Suppressor macrophage treated with lipopolysaccharide for 1 hour (primary cell): ENCODE measurements around the gene IL17RA.
A peak's percentile ranks its signal among the peaks of the same experiment; 100 is the strongest.

Source experiments
- DNase-seq, 3 donors: peaks; one replicate each; pipeline ENCODE4 v3.0.0-alpha.2; 2020 to 2022

Gene IL17RA

DNA sequence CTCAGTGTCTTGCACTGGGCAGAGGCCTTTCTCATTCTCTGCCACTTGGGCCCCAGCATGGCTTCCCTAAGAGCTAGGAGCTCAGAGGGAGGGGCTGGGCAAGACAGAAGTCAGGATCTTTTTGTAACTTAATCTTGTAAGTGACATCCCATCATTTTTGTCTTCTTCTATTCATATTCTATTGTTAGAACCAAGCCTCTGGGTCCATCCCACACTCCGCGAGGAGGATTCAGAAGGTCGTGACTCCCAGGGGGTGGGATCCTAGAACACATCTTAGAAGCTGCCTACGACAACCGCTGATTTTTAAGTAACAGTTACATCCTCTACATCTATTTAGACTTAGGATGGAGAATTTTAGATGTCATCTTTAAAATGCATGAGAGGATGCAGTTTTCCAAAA lies 1.5 kb upstream of the IL17RA start:
- DNase-seq = no peak

DNA sequence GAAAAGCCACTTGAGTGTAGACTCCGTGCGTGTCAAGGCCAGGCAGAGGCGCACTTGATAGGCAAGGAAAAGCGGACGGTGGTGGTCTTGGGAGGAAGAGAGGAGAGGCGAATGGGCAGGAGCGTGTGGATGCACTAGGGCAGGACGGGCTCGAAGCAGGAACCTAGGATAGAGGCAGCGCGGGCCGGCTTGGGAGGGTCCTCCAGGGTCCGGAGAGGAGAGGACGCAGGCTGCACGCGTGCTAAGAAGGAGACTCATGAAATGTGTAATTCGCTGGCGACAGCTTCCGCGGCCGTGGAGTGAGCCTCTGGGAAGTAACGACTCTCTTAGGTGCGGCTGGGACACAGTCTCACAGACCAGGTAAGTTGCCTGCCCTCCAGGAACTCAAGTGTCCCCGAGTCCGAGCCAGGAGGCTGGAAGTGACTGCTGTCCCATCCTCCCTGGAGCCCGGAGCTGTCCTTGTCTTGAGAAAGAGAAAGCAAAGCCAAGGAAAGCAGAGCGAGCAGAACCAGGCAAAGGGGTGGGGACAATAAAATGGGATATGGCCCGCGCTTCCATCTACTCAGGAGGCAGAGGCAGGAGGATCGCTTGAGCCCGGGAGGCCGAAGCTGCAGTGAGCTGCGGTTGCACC lies 874 bp upstream of the IL17RA start:
- no peak for DNase-seq

DNA sequence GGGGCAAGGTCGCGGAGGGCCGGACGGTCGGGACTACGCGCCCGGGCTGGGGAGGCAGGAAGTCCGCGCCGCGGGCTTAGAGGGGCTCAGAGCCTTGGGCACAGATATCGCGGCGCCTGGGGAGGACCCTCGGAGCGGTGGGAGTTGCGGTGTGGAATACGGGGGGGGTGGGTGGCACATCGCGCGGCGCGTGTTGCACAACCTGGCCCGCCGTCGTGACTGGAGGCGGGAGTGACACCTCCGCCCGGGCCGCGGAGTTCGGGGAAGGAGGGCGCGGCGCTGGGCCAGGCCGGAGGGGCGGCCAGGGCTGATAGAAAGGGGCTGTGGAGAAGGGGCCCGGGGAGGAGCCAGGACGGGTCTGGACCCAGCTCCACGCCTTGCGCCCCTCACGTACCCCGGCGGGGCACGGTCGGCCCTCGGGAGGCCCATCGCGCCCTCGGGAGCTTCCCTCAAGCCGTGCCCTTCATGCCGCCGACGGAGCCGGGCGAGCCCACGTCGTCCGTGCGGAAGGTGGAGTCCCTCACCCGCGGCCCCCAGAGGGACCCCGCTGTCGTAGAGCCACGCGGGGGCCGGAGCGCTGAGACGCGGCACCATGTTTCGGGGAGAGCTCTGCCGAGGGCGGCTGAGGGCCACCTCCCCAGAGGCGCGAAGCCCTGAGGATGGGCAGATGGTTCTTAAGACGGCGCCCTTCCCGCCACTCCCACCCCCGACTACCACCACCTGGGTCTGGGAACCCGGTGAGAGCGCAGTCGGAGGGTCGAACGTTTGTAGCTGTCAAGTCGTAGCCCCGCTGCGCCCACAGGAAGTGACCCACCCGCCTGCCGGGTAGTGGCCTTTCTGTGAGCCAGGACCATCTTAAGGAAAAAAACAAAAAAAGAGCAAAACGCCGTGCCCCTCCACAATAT lies 729 bp downstream of the IL17RA start:
- peak; percentile 50 to 78 (median 68) for DNase-seq

DNA sequence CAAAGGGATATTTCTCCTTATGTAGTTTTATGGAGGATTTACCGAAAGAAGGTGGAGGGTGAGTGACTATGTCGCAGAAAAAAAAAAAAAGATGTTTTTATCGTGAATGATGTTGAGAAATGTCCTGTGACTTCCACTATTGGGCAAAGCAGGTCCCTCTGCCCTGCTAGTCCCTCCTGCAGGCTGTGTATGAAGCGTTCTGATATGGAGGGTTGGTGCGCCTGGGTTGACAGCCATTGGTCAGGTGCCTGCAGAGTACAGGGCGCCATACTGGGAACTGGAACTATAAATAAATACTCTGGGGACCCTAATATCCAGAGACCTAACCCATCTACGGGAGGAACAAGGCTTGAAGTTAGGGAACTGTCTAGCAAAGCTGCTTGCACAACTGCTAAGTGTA lies 1.5 kb downstream of the IL17RA start:
- DNase-seq = peak; percentile 71 to 75 (median 73)

DNA sequence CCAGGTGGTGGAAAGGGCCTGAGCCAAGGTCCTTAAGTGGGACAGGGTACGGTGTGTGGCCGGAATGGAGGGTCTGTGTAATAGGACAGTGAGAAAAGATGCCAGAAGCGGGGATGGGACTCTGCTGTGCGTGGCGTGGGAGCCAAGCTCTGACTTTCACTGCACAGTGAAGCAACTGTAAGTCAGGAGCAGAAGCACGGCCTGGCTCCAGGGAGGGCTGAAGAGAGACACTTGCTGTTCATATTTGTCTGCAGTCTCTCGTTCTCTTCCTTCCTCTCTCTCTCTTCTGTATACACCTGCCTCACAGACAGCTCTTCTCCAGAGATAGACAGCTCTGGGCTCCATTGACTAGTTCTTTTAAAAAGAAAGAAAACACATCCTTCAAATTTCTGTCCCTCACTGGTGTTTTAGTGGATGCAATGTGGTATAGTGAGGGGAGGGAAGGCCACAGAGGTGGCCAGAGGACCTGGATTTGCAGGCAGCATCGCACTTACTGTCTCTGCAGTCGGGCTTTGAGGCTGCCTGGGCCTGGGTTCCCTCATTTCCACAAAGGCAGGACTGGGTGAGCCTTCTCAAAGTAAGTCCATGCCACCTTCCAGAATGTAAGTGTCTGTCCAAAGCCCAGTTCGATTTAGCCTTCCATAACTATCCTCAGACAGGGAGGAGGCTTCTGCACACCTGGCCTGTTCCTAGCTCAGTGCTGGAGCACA lies 2.1 kb downstream of the IL17RA start:
- peak; percentile 30 to 55 (median 43) for DNase-seq

DNA sequence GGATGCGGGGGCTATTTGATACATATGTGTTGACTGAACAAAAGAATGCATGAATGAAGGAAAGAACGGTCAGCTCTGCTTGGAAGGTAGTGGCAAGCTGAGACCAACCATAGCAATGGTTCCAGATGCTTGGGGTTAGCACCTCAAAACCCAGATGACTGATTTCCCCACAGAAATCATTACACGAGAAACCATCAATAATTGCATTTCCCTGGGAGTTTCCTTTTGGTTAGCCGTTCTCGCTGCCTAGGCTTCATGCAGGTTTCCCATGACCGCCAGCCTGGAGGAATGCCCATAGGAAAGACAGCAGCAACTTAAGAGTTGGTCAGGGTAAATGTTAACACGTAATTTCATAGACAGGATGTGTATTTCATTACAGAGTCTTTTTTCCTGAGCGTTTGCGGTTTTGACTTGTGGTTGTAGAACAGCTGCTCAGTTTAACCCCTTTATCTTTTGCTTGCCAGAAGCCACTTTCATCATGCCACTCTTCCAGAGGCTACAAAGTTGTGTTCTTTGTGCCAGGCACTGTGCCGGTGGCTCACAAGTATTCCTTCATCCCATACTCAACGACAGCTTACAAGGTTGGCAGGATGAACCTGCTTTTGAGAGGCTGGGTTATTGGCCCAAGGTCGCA lies 2.8 kb downstream of the IL17RA start:
- DNase-seq = peak; percentile 50 to 70 (median 57)

DNA sequence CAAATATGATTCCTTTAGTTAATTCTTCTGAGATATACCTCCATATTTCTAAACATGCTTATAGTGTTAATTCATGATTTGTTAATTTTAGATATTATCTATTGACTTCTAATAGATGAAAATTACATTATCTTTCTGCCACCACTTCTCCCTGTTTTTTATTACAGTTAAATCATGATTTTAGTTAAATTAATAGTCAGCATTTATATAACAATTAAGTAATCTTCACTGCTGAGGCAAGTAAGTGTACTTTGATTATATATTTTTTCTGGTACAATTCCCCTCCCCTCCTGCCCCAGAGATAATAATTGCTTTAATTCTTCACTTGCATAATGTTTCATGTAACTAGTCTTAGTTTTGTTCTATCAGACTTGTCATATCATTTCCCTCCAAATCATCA lies 5.8 kb downstream of the IL17RA start:
- DNase-seq = no peak

DNA sequence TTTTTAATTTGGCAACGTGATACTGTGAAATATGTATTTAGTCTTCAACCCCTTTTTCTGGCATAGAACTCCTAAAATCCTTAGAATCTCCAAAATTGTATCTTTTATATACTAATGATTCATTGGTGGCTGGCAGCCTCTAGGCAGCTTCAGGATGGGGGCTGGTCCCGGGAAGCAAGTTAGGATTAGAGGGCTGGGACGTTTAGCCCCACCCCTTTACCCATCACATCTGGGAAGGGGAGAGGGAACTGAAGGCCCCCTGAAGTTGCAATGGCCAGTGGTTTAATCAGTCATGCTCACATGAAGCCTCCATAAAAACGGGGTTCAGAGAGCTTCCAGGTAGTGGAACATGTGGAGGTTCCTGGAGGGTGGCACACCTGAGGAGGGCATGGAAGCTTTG lies 7.1 kb downstream of the IL17RA start:
- no peak for DNase-seq

DNA sequence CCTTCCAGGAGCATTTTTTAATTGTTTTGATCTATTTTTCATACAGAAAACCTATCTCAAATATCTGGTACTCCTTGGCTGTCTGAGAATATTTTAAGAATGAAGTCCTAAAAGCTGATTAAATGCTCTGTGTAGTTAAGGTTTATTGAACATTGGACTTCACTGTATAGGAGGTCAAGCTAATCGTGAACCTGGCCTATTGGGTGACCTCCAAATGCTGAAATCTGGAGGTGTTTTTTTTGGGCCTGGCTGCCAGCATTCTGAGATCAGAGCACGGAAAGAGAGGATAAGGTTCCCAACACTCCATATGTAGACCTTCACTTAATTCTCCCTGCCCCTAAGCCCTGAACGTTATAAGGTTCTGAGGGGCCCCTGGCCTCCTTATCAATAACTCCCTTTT lies 8.3 kb downstream of the IL17RA start:
- no peak for DNase-seq

DNA sequence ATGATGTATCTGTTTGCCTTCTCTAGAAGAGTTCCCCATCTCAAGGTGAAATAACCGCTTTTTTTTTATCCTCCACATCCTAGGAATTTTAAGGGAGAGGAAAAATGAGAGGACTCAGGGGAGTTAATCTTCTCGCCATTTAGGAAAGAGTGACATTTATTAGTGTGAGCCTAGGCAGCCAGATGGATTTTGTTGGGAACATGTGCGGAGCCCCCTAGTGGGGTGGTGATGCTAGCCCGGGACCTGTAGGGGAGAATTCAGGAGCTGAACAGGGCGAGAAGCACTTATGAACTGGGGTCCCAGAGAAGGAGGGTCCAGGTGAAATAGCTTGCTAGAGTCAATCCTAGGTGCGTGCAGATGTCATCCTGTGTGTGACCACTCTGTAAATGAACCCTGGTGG lies 10.7 kb downstream of the IL17RA start:
- DNase-seq = no peak

DNA sequence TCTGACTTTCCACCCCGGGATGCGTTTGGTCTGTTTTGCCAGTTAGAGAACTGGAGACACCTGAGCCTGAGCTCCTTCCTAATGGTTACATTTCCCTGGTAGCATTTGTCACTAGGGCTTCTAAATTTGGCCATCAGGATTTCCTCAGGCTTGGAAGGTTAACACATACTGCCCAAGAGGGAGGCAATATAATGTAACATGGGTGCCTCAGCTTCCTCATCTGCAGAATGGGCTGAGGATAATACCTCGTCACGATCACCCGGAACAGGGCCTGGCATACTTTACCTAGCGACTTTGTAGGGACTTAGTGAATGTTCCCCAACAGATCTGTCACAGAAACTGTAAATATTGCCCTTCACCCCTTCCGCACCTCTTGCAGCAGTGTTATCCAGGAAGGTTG lies 11.3 kb downstream of the IL17RA start:
- peak in 1 of 3 donors; percentile 28 for DNase-seq

DNA sequence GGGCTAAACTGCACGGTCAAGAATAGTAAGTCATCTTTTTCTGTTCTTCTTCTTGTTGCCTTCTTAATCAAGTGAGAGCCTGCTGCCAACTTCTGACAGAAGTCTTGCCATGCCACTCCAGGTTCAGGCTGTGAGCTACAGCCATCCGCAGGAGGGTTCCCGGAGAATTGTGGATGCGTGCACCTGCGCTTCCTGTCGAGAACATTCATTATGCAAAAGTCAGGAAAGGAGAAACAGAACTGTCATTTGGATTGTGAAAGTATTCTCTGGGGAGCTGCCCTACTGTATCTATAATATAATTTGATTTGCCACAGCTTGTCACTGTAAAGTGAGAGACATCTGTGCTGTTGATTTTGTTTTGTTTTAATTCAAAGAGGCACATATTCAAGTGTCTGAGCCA lies 12.3 kb downstream of the IL17RA start:
- DNase-seq = no peak

DNA sequence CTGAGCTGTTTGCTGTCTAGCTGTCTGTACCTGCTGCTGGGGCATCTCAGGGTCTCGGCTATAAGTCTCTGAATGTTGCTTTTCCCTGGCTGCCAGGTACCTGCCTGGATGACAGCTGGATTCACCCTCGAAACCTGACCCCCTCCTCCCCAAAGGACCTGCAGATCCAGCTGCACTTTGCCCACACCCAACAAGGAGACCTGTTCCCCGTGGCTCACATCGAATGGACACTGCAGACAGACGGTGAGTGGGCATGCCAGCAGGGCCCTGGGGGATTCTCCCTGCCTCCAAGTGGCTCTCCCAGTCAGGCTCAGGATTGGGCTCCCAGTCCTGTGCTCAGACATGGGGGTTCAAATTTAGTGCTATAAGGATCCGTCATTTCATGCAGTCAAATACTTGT lies 12.9 kb downstream of the IL17RA start:
- DNase-seq = no peak

DNA sequence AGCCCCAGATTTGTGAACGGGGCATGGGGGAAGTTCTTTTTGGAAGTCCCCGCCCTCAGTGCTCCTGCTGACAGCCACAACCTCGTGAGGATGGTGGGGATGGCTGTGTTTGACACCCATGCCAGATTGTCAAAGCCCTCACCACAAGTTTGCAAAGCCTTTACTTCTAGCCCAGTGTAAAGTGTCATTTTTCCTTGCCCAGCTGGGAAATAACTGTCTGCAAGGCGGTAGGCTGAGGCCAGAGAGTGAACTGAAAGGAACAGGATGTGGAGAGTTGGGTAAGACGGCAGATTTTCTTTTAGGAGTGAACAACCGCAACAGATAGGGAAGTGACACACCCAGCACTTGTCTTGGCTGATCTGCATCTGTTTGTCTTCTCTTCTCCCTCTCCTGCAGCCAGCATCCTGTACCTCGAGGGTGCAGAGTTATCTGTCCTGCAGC lies 13.6 kb downstream of the IL17RA start:
- DNase-seq = peak; percentile 81 to 87 (median 84)

DNA sequence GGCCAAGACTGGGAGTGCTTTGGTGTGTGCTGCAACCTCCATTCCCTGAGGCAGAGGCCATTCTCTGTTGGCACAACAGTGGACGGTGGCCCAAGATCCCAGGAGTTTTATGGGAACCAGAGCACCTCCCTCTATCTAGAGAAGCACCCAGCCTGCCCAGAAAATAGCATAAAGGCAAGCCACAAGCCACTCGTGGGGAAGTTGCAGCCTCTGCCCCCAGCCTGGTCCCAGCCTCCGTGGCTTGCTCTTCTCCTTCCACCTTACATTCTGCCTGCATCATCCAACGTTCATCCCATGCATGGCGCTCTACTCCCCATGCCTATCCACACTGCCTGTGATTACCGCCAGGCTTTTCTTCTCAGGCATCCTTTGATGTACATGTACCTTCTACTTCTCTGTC lies 15.8 kb downstream of the IL17RA start:
- peak in 1 of 3 donors; percentile 48 for DNase-seq

DNA sequence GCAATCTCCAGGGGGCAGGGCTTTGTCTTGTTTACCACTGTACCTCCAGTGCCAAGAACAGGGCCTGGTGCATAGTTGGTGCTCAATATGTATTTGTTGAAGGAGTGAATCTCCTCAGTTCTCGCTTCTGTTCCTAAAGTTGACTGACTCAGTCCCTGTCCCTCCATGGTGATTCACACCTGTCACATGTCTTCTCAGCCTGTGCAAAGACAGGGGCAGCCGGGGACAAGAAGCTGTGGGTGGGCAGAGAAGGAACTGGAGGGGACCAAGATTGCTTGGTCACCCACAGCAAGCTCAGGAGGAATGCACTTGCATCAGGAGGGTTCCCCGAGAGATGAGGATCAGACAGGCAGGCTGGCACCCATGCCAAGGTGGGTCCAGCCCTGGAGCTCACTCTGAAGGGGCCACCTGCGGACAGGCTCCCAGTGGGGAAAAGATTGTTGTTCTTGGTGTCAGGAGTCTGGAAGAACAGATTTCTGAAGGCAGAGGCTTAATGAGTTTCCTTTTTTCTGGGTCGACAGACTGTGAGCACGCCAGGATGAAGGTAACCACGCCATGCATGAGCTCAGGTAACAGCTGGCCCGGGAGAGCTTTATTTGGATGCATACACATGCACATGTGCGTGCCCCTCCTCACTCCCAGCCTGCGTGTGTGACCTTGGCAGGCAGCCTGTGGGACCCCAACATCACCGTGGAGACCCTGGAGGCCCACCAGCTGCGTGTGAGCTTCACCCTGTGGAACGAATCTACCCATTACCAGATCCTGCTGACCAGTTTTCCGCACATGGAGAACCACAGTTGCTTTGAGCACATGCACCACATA lies 16.9 kb downstream of the IL17RA start:
- peak; percentile 90 to 93 (median 91) for DNase-seq

DNA sequence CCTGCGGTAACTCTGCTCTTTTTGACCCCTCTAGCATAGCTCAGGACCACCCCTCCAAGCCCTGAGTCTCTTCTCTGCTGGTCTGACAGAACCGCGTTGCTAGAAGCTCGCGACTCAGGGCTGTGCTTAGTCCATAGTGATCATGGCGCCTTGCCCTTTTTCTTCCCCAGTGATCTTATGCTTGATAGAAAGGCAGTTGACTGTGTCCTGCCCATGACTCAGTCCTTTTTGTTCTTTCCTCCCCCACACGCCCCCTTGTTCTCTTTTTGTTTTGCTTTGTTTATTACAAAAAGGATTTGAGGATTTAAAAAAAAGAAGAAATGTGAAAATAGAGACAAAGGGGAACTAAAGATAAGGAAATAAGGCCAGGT lies 17.5 kb downstream of the IL17RA start:
- peak; percentile 85 to 90 (median 88) for DNase-seq

DNA sequence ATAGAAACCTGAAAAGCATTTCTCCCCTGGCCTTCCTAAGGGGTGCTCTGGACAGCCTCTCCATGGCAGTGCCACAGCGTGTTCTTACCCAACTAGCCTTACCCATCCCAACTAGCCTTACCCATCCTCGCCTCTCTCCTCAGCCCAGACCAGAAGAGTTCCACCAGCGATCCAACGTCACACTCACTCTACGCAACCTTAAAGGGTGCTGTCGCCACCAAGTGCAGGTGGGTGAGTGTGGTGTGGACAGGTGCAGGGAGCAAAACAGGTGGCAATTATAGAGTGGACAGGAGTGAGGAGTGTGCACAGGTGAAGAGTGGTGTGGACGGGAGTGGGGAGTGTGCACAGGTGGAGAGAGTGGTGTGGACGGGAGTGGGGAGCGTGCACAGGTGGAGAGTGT lies 18.6 kb downstream of the IL17RA start:
- no peak for DNase-seq

DNA sequence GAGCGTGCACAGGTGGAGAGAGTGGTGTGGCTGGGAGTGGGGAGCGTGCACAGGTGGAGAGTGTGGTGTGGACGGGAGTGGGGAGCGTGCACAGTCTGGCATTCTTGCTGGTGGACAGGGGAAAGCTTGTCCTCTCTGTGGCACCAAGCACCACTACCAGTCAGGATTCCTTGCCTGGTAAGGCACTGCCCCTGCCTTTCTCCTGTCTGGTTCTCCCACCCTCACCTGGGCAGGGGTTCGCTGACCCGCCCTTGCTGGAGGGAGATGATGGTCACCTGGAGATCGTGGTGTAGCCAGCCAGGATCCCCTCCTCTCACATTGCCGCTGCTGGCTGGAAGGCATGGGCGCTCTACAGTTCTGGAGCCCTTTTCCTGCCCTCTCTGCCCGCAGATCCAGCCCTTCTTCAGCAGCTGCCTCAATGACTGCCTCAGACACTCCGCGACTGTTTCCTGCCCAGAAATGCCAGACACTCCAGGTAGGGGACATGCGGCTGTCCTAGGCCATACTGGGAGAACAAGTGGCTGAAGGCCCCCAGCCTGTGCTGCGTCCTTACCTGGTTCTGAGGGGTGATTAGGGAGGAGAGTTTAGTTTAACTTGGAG lies 19.6 kb downstream of the IL17RA start:
- DNase-seq = no peak

DNA sequence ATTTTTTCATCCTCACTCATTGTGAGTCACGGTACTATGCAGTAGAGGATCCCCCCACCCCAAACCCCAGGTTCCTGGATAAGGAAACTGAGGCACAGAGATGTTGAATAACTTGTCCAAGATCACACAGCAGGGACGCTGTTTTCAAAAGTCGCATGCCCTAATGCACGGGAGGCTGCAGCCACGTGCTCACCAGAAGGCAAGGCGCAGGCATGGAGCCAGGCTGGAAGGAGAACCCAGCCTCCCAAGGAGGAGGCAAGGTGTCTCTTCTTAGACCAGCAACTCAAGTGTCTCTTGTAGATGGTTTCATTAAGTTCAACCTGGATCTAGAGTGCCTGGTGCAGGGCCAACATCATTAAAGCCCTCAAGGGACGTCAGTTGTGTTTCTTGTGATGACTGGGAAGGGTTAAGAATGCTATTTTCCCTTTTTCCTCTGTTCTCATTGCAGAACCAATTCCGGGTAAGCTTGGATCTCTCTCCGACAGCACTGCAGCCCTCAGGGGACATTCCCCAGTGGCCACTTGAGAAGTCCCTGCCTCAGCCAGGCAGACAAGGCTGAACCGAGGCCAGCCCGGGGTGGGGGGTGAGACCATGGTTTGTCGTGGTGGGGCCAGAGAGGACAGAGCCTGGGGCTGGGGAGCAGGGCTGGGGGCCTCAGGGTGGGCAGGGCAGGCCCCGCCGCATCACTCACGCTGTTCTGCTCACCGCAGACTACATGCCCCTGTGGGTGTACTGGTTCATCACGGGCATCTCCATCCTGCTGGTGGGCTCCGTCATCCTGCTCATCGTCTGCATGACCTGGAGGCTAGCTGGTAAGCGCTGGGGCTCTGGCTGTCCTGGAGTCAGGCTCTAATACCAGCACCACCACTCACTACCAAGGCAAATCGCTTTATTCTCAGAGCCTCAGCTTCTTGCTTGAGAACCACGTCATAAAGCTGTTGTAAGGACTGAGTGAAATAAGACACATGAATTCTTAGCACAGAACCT lies 20.6 kb downstream of the IL17RA start:
- no peak for DNase-seq
